ENCODE results near the gene ADAMTS15.

Gene ADAMTS15

GRCh38 chr11:130427581-130428315 lies 20.7 kb upstream of the ADAMTS15 start:
- H3K36me3 ChIP-seq (ENCODE audit: control insufficient read depth, insufficient read depth, low read length): no peaks in the 10 kb centered on the region
- H3K4me3 ChIP-seq (ENCODE audit: low read length): peak overlapping the region; percentile 31; the same call in 1 of the 2 replicates
- H3K27ac ChIP-seq (ENCODE audit: low read length): no peak overlapping the region
- peaks cover 13% of the 10 kb centered on the region; the same call in 1 of the 2 replicates for H3K27me3 ChIP-seq (ENCODE audit: control insufficient read depth, insufficient read depth, low read length)
- no peak for DNase-seq (ENCODE audit: low read depth, low spot score)
- H3K9me3 ChIP-seq (ENCODE audit: control insufficient read depth, insufficient read depth, low read length): no peaks in the 10 kb centered on the region
- H3K4me1 ChIP-seq (ENCODE audit: control insufficient read depth, insufficient read depth, low read length): peaks cover 1% of the 10 kb centered on the region; the same call in 1 of the 2 replicates
- no CpG with 5 or more reads among the region's 84 CpGs for WGBS (ENCODE audit: insufficient coverage, insufficient read length)

- DNase-seq (ENCODE audit: low read depth, low spot score): no peak
- H3K36me3 ChIP-seq (ENCODE audit: control insufficient read depth, insufficient read depth, low read length): no peaks in the 10 kb centered on the region
- H3K4me1 ChIP-seq (ENCODE audit: control insufficient read depth, insufficient read depth, low read length): peaks cover 1% of the 10 kb centered on the region; the same call in 1 of the 2 replicates
- H3K9me3 ChIP-seq (ENCODE audit: control insufficient read depth, insufficient read depth, low read length): no peaks in the 10 kb centered on the region
- H3K4me3 ChIP-seq (ENCODE audit: low read length): peak within 1 kb of the TSS; percentile 31; the same call in 1 of the 2 replicates
- H3K27me3 ChIP-seq (ENCODE audit: control insufficient read depth, insufficient read depth, low read length): peaks cover 13% of the 10 kb centered on the region; the same call in 1 of the 2 replicates
- no CpG with 5 or more reads among the region's 64 CpGs for WGBS (ENCODE audit: insufficient coverage, insufficient read length)
- no peak within 1 kb of the TSS for H3K27ac ChIP-seq (ENCODE audit: low read length)
Observed at GRCh38 chr11:130428316-130429119, 19.9 kb upstream of the ADAMTS15 start, which contains the start of gene ADAMTS8. Gene ADAMTS8, minus strand, starts transcription at chr11:130428609. Its CDS starts 323 bp downstream, at chr11:130428286.

- Histone ChIP-seq H3K4me3 (ENCODE audit: low read length) (no peak overlapping the region), H3K27ac (ENCODE audit: low read length) (no peak overlapping the region), H3K4me1 (ENCODE audit: control insufficient read depth, insufficient read depth, low read length) (peaks cover 1% of the 10 kb centered on the region; the same call in 1 of the 2 replicates), H3K36me3 (ENCODE audit: control insufficient read depth, insufficient read depth, low read length) (no peaks in the 10 kb centered on the region), H3K27me3 (ENCODE audit: control insufficient read depth, insufficient read depth, low read length) (peaks cover 13% of the 10 kb centered on the region; the same call in 1 of the 2 replicates), H3K9me3 (ENCODE audit: control insufficient read depth, insufficient read depth, low read length) (no peaks in the 10 kb centered on the region)
- no peak for DNase-seq (ENCODE audit: low read depth, low spot score)
- no CpG with 5 or more reads among the region's 2 CpGs for WGBS (ENCODE audit: insufficient coverage, insufficient read length)
Observed at GRCh38 chr11:130429120-130429681, 19.2 kb upstream of the ADAMTS15 start.

- H3K27me3 ChIP-seq (ENCODE audit: control insufficient read depth, insufficient read depth, low read length): peaks cover 13% of the 10 kb centered on the region; the same call in 1 of the 2 replicates
- no peaks in the 10 kb centered on the region for H3K36me3 ChIP-seq (ENCODE audit: control insufficient read depth, insufficient read depth, low read length)
- no CpG with 5 or more reads among the region's 3 CpGs for WGBS (ENCODE audit: insufficient coverage, insufficient read length)
Observed at GRCh38 chr11:130429983-130430382, 18.5 kb upstream of the ADAMTS15 start.

GRCh38 chr11:130431331-130431773 lies 17.1 kb upstream of the ADAMTS15 start:
- H3K4me3 ChIP-seq (ENCODE audit: low read length): no peak overlapping the region
- H3K4me1 ChIP-seq (ENCODE audit: control insufficient read depth, insufficient read depth, low read length): peaks cover 1% of the 10 kb centered on the region; the same call in 1 of the 2 replicates
- DNase-seq (ENCODE audit: low read depth, low spot score): peak; percentile 93
- peaks cover 13% of the 10 kb centered on the region; the same call in 1 of the 2 replicates for H3K27me3 ChIP-seq (ENCODE audit: control insufficient read depth, insufficient read depth, low read length)
- no peaks in the 10 kb centered on the region for H3K36me3 ChIP-seq (ENCODE audit: control insufficient read depth, insufficient read depth, low read length)
- H3K27ac ChIP-seq (ENCODE audit: low read length): no peak overlapping the region
- no peaks in the 10 kb centered on the region for H3K9me3 ChIP-seq (ENCODE audit: control insufficient read depth, insufficient read depth, low read length)
- no CpG with 5 or more reads among the region's 10 CpGs for WGBS (ENCODE audit: insufficient coverage, insufficient read length)

More at GRCh38 chr11:130429983-130430382, 18.5 kb upstream of the ADAMTS15 start:
- Histone ChIP-seq H3K4me3 (ENCODE audit: low read length) (no peak overlapping the region), H3K27ac (ENCODE audit: low read length) (no peak overlapping the region), H3K9me3 (ENCODE audit: control insufficient read depth, insufficient read depth, low read length) (no peaks in the 10 kb centered on the region), H3K4me1 (ENCODE audit: control insufficient read depth, insufficient read depth, low read length) (peaks cover 1% of the 10 kb centered on the region; the same call in 1 of the 2 replicates)
- no peak for DNase-seq (ENCODE audit: low read depth, low spot score)

GRCh38 chr11:130431801-130432200 lies 16.6 kb upstream of the ADAMTS15 start:
- Histone ChIP-seq H3K4me1 (ENCODE audit: control insufficient read depth, insufficient read depth, low read length) (peaks cover 1% of the 10 kb centered on the region; the same call in 1 of the 2 replicates), H3K27ac (ENCODE audit: low read length) (no peak overlapping the region), H3K27me3 (ENCODE audit: control insufficient read depth, insufficient read depth, low read length) (peaks cover 13% of the 10 kb centered on the region; the same call in 1 of the 2 replicates), H3K9me3 (ENCODE audit: control insufficient read depth, insufficient read depth, low read length) (no peaks in the 10 kb centered on the region), H3K36me3 (ENCODE audit: control insufficient read depth, insufficient read depth, low read length) (no peaks in the 10 kb centered on the region), H3K4me3 (ENCODE audit: low read length) (no peak overlapping the region)
- DNase-seq (ENCODE audit: low read depth, low spot score): no peak
- no CpG with 5 or more reads among the region's 3 CpGs for WGBS (ENCODE audit: insufficient coverage, insufficient read length)

GRCh38 chr11:130433357-130433756 lies 15.1 kb upstream of the ADAMTS15 start:
- no peak overlapping the region for H3K27ac ChIP-seq (ENCODE audit: low read length)
- DNase-seq (ENCODE audit: low read depth, low spot score): no peak
- H3K36me3 ChIP-seq (ENCODE audit: control insufficient read depth, insufficient read depth, low read length): no peaks in the 10 kb centered on the region
- no peaks in the 10 kb centered on the region for H3K9me3 ChIP-seq (ENCODE audit: control insufficient read depth, insufficient read depth, low read length)
- peaks cover 1% of the 10 kb centered on the region; the same call in 1 of the 2 replicates for H3K4me1 ChIP-seq (ENCODE audit: control insufficient read depth, insufficient read depth, low read length)
- H3K4me3 ChIP-seq (ENCODE audit: low read length): no peak overlapping the region
- no CpG with 5 or more reads among the region's 4 CpGs for WGBS (ENCODE audit: insufficient coverage, insufficient read length)
- H3K27me3 ChIP-seq (ENCODE audit: control insufficient read depth, insufficient read depth, low read length): peaks cover 10% of the 10 kb centered on the region; the same call in 1 of the 2 replicates

GRCh38 chr11:130434521-130435223 lies 13.8 kb upstream of the ADAMTS15 start:
- peak; percentile 81 for DNase-seq (ENCODE audit: low read depth, low spot score)
- no CpG with 5 or more reads among the region's 20 CpGs for WGBS (ENCODE audit: insufficient coverage, insufficient read length)
- no peaks in the 10 kb centered on the region for H3K4me1 ChIP-seq (ENCODE audit: control insufficient read depth, insufficient read depth, low read length)

GRCh38 chr11:130435671-130436070 lies 12.8 kb upstream of the ADAMTS15 start:
- H3K4me3 ChIP-seq (ENCODE audit: low read length): no peak overlapping the region
- H3K27me3 ChIP-seq (ENCODE audit: control insufficient read depth, insufficient read depth, low read length): no peaks in the 10 kb centered on the region
- no peak for DNase-seq (ENCODE audit: low read depth, low spot score)
- no peaks in the 10 kb centered on the region for H3K9me3 ChIP-seq (ENCODE audit: control insufficient read depth, insufficient read depth, low read length)
- H3K27ac ChIP-seq (ENCODE audit: low read length): no peak overlapping the region
- WGBS (ENCODE audit: insufficient coverage, insufficient read length): no CpG with 5 or more reads among the region's 4 CpGs
- H3K4me1 ChIP-seq (ENCODE audit: control insufficient read depth, insufficient read depth, low read length): no peaks in the 10 kb centered on the region
- no peaks in the 10 kb centered on the region for H3K36me3 ChIP-seq (ENCODE audit: control insufficient read depth, insufficient read depth, low read length)

More at GRCh38 chr11:130434521-130435223, 13.8 kb upstream of the ADAMTS15 start:
- Histone ChIP-seq H3K36me3 (ENCODE audit: control insufficient read depth, insufficient read depth, low read length) (no peaks in the 10 kb centered on the region), H3K4me3 (ENCODE audit: low read length) (peak overlapping the region; percentile 70; the same call in 1 of the 2 replicates), H3K27me3 (ENCODE audit: control insufficient read depth, insufficient read depth, low read length) (no peaks in the 10 kb centered on the region; the same call in 1 of the 2 replicates), H3K9me3 (ENCODE audit: control insufficient read depth, insufficient read depth, low read length) (no peaks in the 10 kb centered on the region), H3K27ac (ENCODE audit: low read length) (no peak overlapping the region)

Data from iPS DF 6.9 (cell line).